A673 (cell line): ENCODE data around the gene TPST1.

Source experiments
- EZH2 ChIP-seq: fragments of 200-600 bp; sonication (generic); IDR thresholded peaks from 2 replicates; pipeline ENCODE4 v1.6.1; 2017; ENCODE audit warnings: borderline replicate concordance, low read depth, mild to moderate bottlenecking, mixed read lengths, antibody characterized with exemption, low read length; ENCODE audit not compliant: poor library complexity, severe bottlenecking
- TF ChIP-seq, protein P1 (sequence below): fragments of 300-800, 200-600 bp; sonication (generic); conservative IDR thresholded peaks from 2 replicates; pipeline ENCODE4 v1.5.1; 2017; ENCODE audit warnings: low read depth, mild to moderate bottlenecking, antibody characterized with exemption, low read length, moderate library complexity, mixed read lengths

DNA sequence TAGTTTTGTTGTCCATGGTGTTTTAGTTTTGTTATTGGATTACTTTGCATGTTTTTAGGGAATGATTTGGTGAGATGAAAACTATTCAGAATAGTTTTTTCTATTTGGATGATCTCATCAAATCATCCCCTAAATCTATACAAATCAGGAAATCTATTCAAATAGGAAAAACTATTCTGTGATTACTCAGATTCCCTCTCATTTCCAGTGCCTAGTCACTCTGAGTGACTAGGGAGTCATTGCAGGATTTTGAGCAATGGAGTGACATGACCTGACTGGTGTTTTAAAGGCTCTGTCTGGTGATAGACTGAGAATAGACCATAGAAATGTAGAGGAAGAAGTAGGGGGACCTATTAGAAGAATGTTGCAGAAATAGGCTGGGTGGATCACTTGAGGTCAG is 72.4 kb downstream of the TPST1 start:
- TF ChIP-seq, protein P1, sequence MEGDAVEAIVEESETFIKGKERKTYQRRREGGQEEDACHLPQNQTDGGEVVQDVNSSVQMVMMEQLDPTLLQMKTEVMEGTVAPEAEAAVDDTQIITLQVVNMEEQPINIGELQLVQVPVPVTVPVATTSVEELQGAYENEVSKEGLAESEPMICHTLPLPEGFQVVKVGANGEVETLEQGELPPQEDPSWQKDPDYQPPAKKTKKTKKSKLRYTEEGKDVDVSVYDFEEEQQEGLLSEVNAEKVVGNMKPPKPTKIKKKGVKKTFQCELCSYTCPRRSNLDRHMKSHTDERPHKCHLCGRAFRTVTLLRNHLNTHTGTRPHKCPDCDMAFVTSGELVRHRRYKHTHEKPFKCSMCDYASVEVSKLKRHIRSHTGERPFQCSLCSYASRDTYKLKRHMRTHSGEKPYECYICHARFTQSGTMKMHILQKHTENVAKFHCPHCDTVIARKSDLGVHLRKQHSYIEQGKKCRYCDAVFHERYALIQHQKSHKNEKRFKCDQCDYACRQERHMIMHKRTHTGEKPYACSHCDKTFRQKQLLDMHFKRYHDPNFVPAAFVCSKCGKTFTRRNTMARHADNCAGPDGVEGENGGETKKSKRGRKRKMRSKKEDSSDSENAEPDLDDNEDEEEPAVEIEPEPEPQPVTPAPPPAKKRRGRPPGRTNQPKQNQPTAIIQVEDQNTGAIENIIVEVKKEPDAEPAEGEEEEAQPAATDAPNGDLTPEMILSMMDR, result no peak
- TF ChIP-seq EZH2, result no peak
